Lung (tissue), 12 donors: ENCODE data around the gene ZNF638. TPM values are rescaled to one million over a fixed set of nuclear protein-coding genes. Genes with fewer than 3 reads are reported as not detected.
A peak's percentile ranks its signal among the peaks of the same experiment; 100 is the strongest.

Experiments used
- ATAC-seq: fragments of 200-7000 bp; cut with Tn5 transposase; one replicate; pipeline ENCODE4 v1.9.1; 2020; ENCODE audit warnings: moderate number of reproducible peaks; ENCODE audit not compliant: insufficient read depth, low FRiP score
- DNase-seq, 3 donors: peaks; one replicate each; pipeline ENCODE4 v3.0.0-alpha.2; 2013 to 2017
- H3K27ac ChIP-seq, 2 donors: one replicate each; pipeline ENCODE4 v1.5.1; 2013; ENCODE audit warnings: mild to moderate bottlenecking in 2 of 2, moderate library complexity in 2 of 2, control low read depth in 1 of 2, inconsistent platforms in 1 of 2, low read depth in 1 of 2, low read length in 1 of 2
- H3K27me3 ChIP-seq, 3 donors: one replicate each; pipeline ENCODE4 v1.5.1; 2013; ENCODE audit warnings: low read length in 2 of 3; ENCODE audit not compliant: control insufficient read depth in 3 of 3, insufficient read depth in 3 of 3
- H3K36me3 ChIP-seq, 4 donors: one replicate each; pipeline ENCODE4 v1.5.1; 2013; ENCODE audit warnings: low read length in 4 of 4, mild to moderate bottlenecking in 1 of 4, moderate library complexity in 1 of 4; ENCODE audit not compliant: control insufficient read depth in 4 of 4, insufficient read depth in 4 of 4
- H3K4me1 ChIP-seq, 5 donors: one replicate each; pipeline ENCODE4 v1.5.1; 2013; ENCODE audit warnings: low read length in 5 of 5, mild to moderate bottlenecking in 2 of 5, moderate library complexity in 1 of 5; ENCODE audit not compliant: control insufficient read depth in 5 of 5, insufficient read depth in 5 of 5
- H3K4me3 ChIP-seq: one replicate; pipeline ENCODE4 v1.5.1; 2013; ENCODE audit warnings: mild to moderate bottlenecking, control low read depth, moderate library complexity
- H3K9ac ChIP-seq, 2 donors: one replicate each; pipeline ENCODE4 v1.5.1; 2013; ENCODE audit warnings: low read length in 2 of 2, control low read depth in 1 of 2; ENCODE audit not compliant: insufficient read depth in 1 of 2
- H3K9me3 ChIP-seq, 4 donors: one replicate each; pipeline ENCODE4 v1.5.1; 2013; ENCODE audit warnings: low read length in 3 of 4, mild to moderate bottlenecking in 1 of 4, moderate library complexity in 1 of 4; ENCODE audit not compliant: control insufficient read depth in 4 of 4, insufficient read depth in 3 of 4
- CTCF ChIP-seq: IDR thresholded peaks from 2 replicates; pipeline ENCODE4 v1.5.1; 2012; ENCODE audit warnings: mild to moderate bottlenecking; ENCODE audit errors: control extremely low read depth, extremely low read depth
- WGBS, 2 donors: extraction: QIAGEN DNeasy Blood & Tissue Kit; methylation state at CpG; one replicate each; pipeline ENCODE4 v1.1.7; 2013; 5-methylcytosine and 5-hydroxymethylcytosine counted together
- polyA plus RNA-seq, 2 donors: library from polyadenylated mRNA; stranded (reverse); fragments of 200-250 nt; gene quantifications; one replicate each; pipeline ENCODE4 v1.2.1, GENCODE V29; 2013
- total RNA-seq, 2 donors: library from RNA; depleted of rRNA in 1 of 2; stranded (reverse); fragments of >200 nt in 1 of 2; gene quantifications; one replicate each; pipeline ENCODE4 v1.2.1, GENCODE V29; 2014 to 2021
- donor health status: control.
- donor health status: control.
- donor health status: Bipolar disorder and iron deficiency.
- donor health status: healthy.
- donor health status: DM: yes; HTN: yes; CAD: no.

ZNF638 gene
- total and polyA plus RNA-seq, 4 donors: 45.1 to 371 (median 105) TPM

- no peak for ATAC-seq
- Histone ChIP-seq H3K9ac (no peak overlapping the region), H3K27ac (peak overlapping the region; percentile 62 to 65), H3K9me3 (peaks cover 0 to 7% (median 0%) of the 10 kb centered on the region in 4 donors), H3K4me3 (peak overlapping the region; percentile 55), H3K36me3 (no peaks in the 10 kb centered on the region), H3K4me1 (peaks cover 0 to 15% (median 5%) of the 10 kb centered on the region in 5 donors), H3K27me3 (peaks cover 0 to 59% (median 45%) of the 10 kb centered on the region in 3 donors)
- 7 to 11% methylated on average over 7 of the region's 7 CpGs for WGBS, 2 donors
- DNase-seq: no peak
- no peak for TF ChIP-seq CTCF
Measured at GRCh38 chr2:71467180-71467815, 135.7 kb downstream of the ZNF638 start.

GRCh38 chr2:71468279-71469015 is 136.9 kb downstream of the ZNF638 start:
- no peaks in the 10 kb centered on the region for H3K9me3 ChIP-seq
- peaks cover 0 to 15% (median 5%) of the 10 kb centered on the region in 5 donors for H3K4me1 ChIP-seq
- peaks cover 0 to 58% (median 45%) of the 10 kb centered on the region in 3 donors for H3K27me3 ChIP-seq
- WGBS, 2 donors: 66 to 77% methylated on average over 11 of the region's 11 CpGs
- H3K27ac ChIP-seq: peak overlapping the region; percentile 32 to 74
- no peak for TF ChIP-seq CTCF
- DNase-seq: no peak
- peak overlapping the region; percentile 14 for H3K4me3 ChIP-seq
- H3K36me3 ChIP-seq: peaks cover 0 to 5% (median 0%) of the 10 kb centered on the region in 4 donors
- H3K9ac ChIP-seq: no peak overlapping the region
- no peak for ATAC-seq

GRCh38 chr2:71469403-71470398 is 138.1 kb downstream of the ZNF638 start:
- Histone ChIP-seq H3K36me3 (peaks cover 0 to 5% (median 0%) of the 10 kb centered on the region in 4 donors), H3K4me3 (peak overlapping the region; percentile 21), H3K27ac (peak overlapping the region; percentile 46 to 83), H3K9me3 (no peaks in the 10 kb centered on the region), H3K4me1 (peaks cover 0 to 15% (median 5%) of the 10 kb centered on the region in 5 donors), H3K27me3 (peaks cover 0 to 46% (median 40%) of the 10 kb centered on the region in 3 donors), H3K9ac (no peak overlapping the region)
- ATAC-seq (no peak), DNase-seq (no peak)
- no peak for TF ChIP-seq CTCF
- WGBS, 2 donors: 67 to 69% methylated on average over 8 of the region's 8 CpGs
